Measurements from ENCODE around the gene NANP. TPM values are rescaled to one million over a fixed set of nuclear protein-coding genes. Genes with fewer than 3 reads are reported as not detected.

The NANP gene
- total and polyA plus RNA-seq, 4 donors: 3.8 to 7.9 (median 5.4) TPM

GRCh38 chr20:25563876-25564275 is 59.9 kb downstream of the NANP start:
- 93% methylated on average over 2 of the region's 6 CpGs for WGBS (ENCODE audit: insufficient coverage)
- Histone ChIP-seq H3K9me3 (ENCODE audit: control insufficient read depth, insufficient read depth, low read length) (peaks cover 1% of the 10 kb centered on the region), H3K36me3 (ENCODE audit: control insufficient read depth, insufficient read depth, low read length) (peaks cover 6% of the 10 kb centered on the region), H3K27ac (ENCODE audit: low read depth, low read length) (no peak overlapping the region), H3K4me3 (ENCODE audit: low read depth, low read length) (no peak overlapping the region), H3K27me3 (ENCODE audit: control insufficient read depth, insufficient read depth, low read length) (no peaks in the 10 kb centered on the region), H3K4me1 (ENCODE audit: control insufficient read depth, insufficient read depth, low read length) (peaks cover 3% of the 10 kb centered on the region)
- DNase-seq (ENCODE audit: low read depth in 4 of 6, low spot score in 6 of 6): no peak

GRCh38 chr20:25563362-25563761 is 60.5 kb downstream of the NANP start:
- no peaks in the 10 kb centered on the region for H3K27me3 ChIP-seq (ENCODE audit: control insufficient read depth, insufficient read depth, low read length)
- no peak overlapping the region for H3K27ac ChIP-seq (ENCODE audit: low read depth, low read length)
- no peak overlapping the region for H3K4me3 ChIP-seq (ENCODE audit: low read depth, low read length)
- H3K4me1 ChIP-seq (ENCODE audit: control insufficient read depth, insufficient read depth, low read length): peaks cover 3% of the 10 kb centered on the region
- DNase-seq (ENCODE audit: low read depth in 4 of 6, low spot score in 6 of 6): no peak
- H3K9me3 ChIP-seq (ENCODE audit: control insufficient read depth, insufficient read depth, low read length): peaks cover 1% of the 10 kb centered on the region
- H3K36me3 ChIP-seq (ENCODE audit: control insufficient read depth, insufficient read depth, low read length): peaks cover 6% of the 10 kb centered on the region

Small RNA genes within 50 kb of the gene (small RNA-seq; reads per million reads assigned to genes)
- not detected for gene RN7SL594P (ENCODE audit: low replicate concordance)
- gene RNU6ATAC17P (ENCODE audit: low replicate concordance): not detected

Other genes with a start within 250 kb of the NANP start
- 10 to 100 TPM; 46.1 to 69.4 TPM for gene ABHD12, start 233.2 kb downstream of the NANP start, total RNA-seq
- gene ABHD12, start 233.2 kb downstream of the NANP start, polyA plus RNA-seq (ENCODE audit: insufficient read length in 2 of 2): 100 to 1,000 TPM; 104 to 108 TPM
- gene GINS1, start 216.3 kb downstream of the NANP start, total RNA-seq: 10 to 100 TPM in 1 of 2 donors, 1 to 10 TPM in 1; 7.9 to 11.5 TPM
- 10 to 100 TPM; 13.4 to 14.8 TPM for gene GINS1, start 216.3 kb downstream of the NANP start, polyA plus RNA-seq (ENCODE audit: insufficient read length in 2 of 2)
- gene NINL, start 38.5 kb downstream of the NANP start, total RNA-seq: 10 to 100 TPM; 13.1 to 30.1 TPM
- 10 to 100 TPM; 32.2 to 50.6 TPM for gene NINL, start 38.5 kb downstream of the NANP start, polyA plus RNA-seq (ENCODE audit: insufficient read length in 2 of 2)
- 10 to 100 TPM; 19.2 to 31.7 TPM for gene ZNF337, start 72.8 kb upstream of the NANP start, total RNA-seq
- gene ZNF337, start 72.8 kb upstream of the NANP start, polyA plus RNA-seq (ENCODE audit: insufficient read length in 2 of 2): 10 to 100 TPM; 28.4 to 34.6 TPM